ENCODE results near the gene GGA1.
"Not testable (repeated sequence)": the region's sequence is repeated elsewhere in the genome, so short reads cannot be mapped to it uniquely, and the experiment has no call there.

Gene GGA1

DNA sequence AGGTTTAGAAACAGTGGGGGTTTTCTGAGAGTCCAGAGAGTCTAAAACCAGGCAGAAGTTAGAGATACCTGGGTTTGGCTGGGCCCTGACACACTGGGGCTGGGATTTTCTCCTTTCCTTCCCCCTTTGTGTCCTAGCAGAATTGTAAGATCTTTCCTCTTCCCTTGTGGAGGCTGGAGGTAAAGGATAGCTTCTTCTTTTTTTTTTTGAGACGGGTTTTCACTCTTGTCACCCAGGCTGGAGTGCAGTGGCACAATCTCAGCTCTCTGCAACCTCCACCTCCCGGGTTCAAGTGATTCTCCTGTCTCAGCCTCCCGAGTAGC is 1.5 kb downstream of the GGA1 start:
- DNase-seq: not testable (repeated sequence)

- DNase-seq: no peak
Measured at GRCh38 chr22:37610480-37611129, 2.0 kb downstream of the GGA1 start.

DNA sequence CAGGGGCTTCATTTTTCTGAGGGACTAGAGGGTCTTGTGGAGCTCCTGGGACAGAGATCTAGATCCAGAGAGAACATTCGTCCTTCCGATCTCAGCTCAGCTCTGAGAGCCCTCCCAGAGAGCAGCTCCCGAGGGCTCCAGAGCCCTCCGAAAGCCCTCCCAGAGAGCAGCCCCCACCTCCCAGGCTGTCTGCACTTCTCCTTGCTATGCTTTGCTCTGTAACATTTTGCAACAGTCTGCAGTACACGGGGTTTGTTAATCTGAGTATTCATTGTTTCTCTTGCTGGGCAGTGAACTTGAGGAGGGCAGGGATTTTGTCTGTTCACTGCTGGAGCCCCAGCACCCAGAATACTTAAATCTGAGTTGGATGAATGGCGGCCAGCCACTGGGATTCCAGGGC is 2.6 kb downstream of the GGA1 start:
- no peak for DNase-seq

- DNase-seq: no peak
Measured at GRCh38 chr22:37616201-37617083, 7.8 kb downstream of the GGA1 start.

DNA sequence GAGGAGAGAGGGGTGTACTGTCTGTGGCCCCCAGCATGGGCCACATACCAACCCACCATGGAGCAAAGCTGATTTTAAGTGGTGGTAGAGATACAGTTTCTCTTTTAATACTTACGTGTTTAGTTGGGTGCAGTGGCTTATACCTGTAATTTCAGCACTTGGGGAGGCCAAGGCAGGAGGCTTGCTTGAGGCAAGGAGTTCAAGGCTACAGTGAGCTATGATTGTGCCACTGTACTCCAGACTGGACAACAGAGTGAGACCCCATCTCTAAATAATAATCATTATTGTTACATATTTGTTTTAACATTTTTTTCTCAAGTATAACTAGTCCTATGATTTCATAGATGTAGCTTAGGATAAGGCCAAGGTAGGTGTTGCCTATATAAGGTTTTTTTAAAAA is 8.8 kb downstream of the GGA1 start:
- no peak for DNase-seq

DNA sequence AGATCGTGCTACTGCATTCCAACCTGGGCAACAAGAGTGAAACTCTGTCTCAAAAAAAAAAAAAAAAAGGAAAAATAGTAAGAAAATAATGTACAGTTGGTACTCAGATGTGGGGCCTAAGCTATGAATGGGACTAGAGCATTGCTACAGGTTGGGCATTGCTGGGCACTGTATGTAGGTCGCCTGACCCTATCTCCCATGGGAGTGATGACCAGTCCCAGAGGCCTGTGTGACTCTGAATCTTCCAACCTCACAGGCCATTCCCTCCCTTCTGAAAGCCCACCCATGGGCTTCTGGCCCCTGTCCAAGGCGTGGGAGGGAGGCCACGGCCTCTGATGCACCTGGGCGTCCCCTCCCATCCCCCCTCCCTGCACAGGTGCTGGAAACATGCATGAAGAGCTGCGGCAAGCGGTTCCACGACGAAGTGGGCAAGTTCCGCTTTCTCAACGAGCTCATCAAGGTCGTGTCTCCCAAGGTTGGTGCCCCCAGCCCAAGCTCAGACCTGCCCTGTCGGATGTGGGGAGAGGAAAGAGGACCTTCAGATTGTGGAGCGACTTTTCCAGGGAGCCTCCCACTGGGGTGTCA is 9.5 kb downstream of the GGA1 start:
- no peak for DNase-seq

DNA sequence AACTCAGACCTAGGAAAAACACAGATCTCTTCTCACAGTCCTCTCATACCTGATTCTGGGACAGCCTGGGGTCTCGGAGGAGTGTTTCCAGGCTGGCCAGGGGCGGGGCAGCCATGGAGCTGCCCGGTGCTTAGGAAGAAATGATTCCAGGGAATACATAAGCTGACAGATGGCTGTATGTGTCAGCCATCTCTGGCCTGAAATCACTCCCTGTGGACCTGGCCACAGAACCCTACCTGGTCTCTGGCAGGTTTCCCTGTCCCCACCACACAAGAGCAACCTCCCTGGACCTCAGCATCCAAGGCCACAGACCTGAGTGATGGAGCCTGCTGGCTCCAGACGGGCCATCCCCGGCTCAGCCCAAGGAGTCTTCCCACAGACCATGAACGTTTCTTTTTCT is 10.0 kb downstream of the GGA1 start:
- DNase-seq: no peak

GRCh38 chr22:37619991-37620390 is 11.4 kb downstream of the GGA1 start:
- DNase-seq: no peak

GRCh38 chr22:37621352-37621860 is 12.8 kb downstream of the GGA1 start:
- no peak for DNase-seq

DNA sequence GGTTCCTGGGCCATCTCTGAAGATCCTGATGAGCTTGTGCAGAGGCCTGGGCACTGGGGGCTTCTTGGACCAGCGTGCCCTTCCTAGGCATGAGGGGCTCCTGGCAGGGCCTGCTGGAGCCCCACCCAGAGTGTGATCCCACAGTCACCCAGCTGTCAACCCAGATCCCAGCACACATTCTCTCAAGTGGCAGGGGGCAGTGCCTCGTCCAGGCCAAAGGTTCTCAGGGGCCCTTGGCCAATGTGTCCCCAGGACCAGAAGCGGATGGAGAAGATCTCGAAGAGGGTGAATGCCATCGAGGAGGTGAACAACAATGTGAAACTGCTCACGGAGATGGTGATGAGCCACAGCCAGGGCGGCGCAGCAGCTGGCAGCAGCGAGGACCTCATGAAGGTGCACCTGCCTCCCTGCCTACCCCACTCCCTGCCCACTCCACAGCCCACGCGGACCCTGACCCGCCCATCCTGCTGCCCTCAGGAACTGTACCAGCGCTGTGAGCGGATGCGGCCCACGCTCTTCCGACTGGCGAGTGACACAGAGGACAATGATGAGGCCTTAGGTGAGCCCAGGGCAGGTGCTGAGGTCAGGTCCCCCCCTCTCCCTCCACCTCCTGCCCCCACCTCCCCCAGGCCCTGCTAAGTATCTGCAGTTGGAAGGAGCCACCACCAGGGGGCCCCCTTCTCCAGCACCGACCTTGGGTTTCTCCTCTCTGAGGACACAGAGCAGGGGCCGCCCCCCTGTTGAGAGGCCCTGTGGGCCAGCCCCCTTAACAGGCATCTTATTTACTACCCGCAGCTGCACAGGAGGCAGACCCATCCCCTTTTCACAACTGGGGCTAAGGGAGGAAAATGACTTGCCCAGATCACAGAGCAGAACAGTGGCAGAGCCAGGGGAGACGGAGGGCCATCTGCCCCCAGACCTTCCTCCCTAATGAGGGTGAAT is 14.7 kb downstream of the GGA1 start:
- no peak for DNase-seq

DNA sequence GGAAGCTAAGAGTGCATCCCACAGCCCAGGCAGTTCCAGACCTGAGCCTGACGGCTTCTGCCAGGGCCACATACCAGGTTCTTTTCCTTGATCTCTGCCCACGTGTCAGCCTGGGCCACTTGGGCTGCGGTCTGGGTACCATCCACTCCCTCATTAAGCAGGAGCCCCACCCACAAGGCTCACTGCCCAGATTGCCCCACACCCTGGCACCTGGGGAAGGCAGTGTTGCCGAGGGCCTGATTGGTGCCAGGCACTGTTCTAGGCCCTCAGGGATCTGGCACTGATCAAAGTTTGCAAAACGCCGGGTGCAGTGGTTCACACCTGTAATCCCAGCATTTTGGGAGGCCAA is 15.4 kb downstream of the GGA1 start:
- no peak for DNase-seq

DNA sequence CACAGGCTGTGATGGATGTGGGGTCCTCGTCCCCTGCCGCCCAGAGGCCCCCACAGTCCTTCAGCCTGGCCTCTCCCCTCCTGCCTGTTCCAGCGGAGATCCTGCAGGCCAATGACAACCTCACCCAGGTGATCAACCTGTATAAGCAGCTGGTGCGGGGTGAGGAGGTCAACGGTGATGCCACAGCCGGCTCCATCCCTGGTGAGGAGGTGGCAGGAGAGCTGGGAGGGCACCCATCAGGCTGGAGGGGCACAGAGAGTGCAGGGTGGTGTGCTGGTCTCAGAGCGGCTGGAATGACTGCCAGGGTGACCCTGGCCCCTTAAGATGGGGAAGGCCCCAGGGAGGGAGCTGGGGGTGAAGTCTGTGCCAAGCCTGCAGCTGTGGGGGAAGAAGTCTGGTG is 16.2 kb downstream of the GGA1 start:
- DNase-seq: no peak

DNA sequence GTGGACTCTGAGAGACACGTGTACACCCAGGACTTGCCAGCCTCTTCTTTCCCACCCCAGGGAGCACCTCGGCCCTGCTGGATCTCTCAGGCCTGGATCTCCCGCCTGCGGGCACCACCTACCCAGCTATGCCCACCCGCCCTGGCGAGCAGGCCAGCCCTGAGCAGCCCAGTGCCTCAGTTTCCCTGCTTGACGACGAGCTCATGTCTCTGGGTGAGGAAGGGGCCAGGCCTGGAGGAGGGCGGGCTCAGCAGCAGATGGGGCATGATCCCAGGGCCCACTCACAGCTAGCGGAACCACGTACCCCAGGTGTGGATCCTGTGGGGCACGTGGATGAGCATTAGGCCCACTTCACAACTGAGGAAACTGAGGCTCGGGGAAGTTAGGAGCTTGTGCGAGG is 17.1 kb downstream of the GGA1 start:
- no peak for DNase-seq

DNA sequence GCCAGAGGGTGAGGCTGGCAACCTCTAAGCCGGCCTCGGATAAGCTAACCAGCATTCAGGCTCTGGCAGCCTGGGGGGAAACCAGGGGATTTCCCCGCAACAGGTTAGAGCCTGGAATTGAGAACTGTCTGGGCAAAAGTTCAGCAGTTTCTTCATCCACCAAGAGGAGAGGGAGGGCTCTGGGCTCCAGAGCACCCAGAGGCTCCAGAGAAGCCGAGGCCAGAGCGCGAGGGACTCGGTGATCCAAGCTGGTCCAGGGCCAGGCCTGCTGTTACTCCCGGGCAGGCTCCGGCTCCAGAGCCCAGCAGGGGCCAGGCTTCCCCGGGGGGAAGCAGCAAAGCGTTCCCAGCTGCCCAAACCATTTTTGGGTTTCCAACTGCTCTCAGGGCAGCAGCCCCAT is 17.5 kb downstream of the GGA1 start:
- no peak for DNase-seq

DNA sequence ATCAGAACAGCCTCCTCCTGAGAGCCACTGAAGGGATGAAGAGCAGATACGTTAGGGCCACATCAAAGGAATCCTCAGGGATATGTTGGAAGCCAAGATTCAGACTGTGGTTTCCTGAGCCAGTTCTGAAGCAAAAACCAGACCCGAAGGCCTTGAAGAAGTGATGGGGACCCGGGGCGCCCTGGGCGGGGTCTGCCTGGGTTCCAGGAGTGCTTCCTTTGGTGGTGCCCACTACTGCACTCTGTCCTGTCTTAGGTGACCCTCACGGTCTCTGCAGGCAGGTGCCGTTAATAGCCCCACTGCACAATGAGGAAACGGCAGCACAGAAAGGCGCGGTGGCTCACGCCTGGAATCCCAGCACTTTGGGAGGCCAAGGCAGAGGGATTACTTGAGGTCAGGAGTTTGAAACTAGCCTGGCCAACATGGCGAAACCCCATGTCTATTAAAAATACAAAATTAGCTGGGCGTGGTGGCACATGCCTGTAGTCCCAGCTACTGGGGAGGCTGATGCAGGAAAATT is 18.0 kb downstream of the GGA1 start:
- no peak for DNase-seq

DNA sequence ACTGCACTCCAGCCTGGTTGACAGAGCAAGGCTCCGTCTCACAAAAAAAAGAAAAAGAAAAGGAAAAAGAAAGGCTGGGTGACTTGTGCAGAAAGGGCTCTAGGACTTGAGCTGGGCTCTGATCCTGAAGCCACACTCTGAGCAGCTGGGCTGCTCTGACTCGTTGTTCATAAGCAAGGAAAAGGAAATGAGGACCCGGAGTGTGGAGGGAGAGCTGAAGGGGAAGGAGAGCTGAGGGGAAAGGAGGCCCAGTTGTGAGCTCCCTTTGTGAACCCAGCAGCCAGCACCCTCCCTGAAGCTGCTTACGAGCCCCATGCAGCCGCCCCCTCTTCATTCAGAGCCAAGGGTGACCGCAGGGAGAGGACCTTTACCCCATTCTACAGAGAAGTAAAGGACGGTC is 18.5 kb downstream of the GGA1 start:
- DNase-seq: no peak

DNA sequence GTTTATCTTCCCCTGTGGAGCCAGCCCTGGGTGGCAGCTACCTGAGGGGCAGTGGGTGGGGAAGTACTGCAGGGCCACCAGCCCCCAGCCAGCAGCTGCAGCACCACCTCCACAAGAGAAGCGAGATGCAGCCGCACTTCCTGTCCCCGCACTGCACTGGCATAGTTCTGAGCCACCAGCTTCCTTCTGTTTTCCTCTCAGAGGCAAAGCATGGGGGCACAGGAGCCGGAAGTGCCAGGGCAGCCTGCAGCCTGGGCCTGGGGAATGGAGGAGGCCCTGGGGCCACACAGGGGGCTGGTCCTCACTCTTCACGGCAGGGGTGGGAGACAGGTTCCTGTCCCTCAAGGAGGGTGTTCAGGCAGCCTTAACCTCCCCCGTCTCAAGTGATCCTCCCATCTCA is 18.9 kb downstream of the GGA1 start:
- no peak for DNase-seq

DNA sequence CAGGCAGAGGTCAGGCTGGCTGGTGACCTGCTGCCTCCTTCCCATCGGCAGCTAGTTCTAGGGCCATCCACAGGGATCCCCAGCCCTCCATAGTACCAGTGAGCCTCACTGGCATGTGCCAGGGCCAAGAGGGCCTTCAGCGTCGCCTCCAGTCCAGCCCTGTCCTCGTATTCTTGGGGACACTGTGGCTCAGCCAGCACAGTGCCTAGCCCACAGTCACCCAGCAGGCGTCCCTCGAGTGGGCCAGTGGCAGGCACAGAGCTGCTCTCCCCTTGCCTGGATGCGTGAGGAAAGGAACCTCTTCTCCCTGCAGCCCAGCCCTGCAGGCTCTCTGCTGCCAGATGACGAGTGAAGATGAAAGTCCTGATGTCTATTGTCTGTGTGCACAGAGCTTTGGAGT is 20.2 kb downstream of the GGA1 start:
- no peak for DNase-seq

- no peak for DNase-seq
Measured at GRCh38 chr22:37629928-37630327, 21.3 kb downstream of the GGA1 start.

- DNase-seq: no peak
Measured at GRCh38 chr22:37630839-37631435, 22.3 kb downstream of the GGA1 start.

GRCh38 chr22:37631448-37632173 is 23.0 kb downstream of the GGA1 start:
- DNase-seq: no peak

All from NCI-H774 (cell line).